HG02981 (cell line): ENCODE measurements around the gene NRIP2.
"Not testable (repeated sequence)": the region's sequence is repeated elsewhere in the genome, so short reads cannot be mapped to it uniquely, and the experiment has no call there.

Experiments used
- ATAC-seq: cut with Tn5 transposase; IDR thresholded peaks from one replicate; pipeline ENCODE4 v1.9.1; 2021; ENCODE audit warnings: mild to moderate bottlenecking, moderate library complexity; ENCODE audit not compliant: unreplicated experiment

Gene NRIP2

GRCh38 chr12:2834581-2835491 is at the start of gene NRIP2:
TSS of gene NRIP2 (minus strand) at chr12:2835035. CDS start at chr12:2834983, 52 bp downstream.
- no peak for ATAC-seq

GRCh38 chr12:2879853-2880252 is 45.0 kb upstream of the NRIP2 start:
- ATAC-seq, result no peak

GRCh38 chr12:2877953-2878732 is 43.3 kb upstream of the NRIP2 start:
- ATAC-seq, result no peak

- ATAC-seq, result peak; percentile 71
Measured at GRCh38 chr12:2877047-2877952, 42.5 kb upstream of the NRIP2 start, which contains the start of the genes FOXM1 and RHNO1. TSS of gene FOXM1 (minus strand) at chr12:2877174. CDS start at chr12:2874478, 2,696 bp downstream. TSS of gene RHNO1 (plus strand) at chr12:2877223. CDS start at chr12:2885367, 8,144 bp downstream.

- ATAC-seq, result peak; percentile 32
Measured at GRCh38 chr12:2876431-2877046, 41.7 kb upstream of the NRIP2 start.

GRCh38 chr12:2868986-2869632 is 34.3 kb upstream of the NRIP2 start:
- not testable (repeated sequence) for ATAC-seq

- no peak for ATAC-seq
Measured at GRCh38 chr12:2864198-2864597, 29.4 kb upstream of the NRIP2 start.

GRCh38 chr12:2863402-2863801 is 28.6 kb upstream of the NRIP2 start:
- ATAC-seq, result not testable (repeated sequence)

GRCh38 chr12:2862876-2863275 is 28.0 kb upstream of the NRIP2 start:
- ATAC-seq, result no peak

- no peak for ATAC-seq
Measured at GRCh38 chr12:2860170-2860569, 25.3 kb upstream of the NRIP2 start.

- ATAC-seq, result no peak
Measured at GRCh38 chr12:2858944-2859421, 24.1 kb upstream of the NRIP2 start.

GRCh38 chr12:2858334-2858733 is 23.5 kb upstream of the NRIP2 start:
- no peak for ATAC-seq

GRCh38 chr12:2857576-2857975 is 22.7 kb upstream of the NRIP2 start:
- no peak for ATAC-seq

GRCh38 chr12:2857021-2857431 is 22.2 kb upstream of the NRIP2 start, which contains the start of gene TEX52:
TSS of gene TEX52 (minus strand) at chr12:2857039. CDS start at chr12:2857026, 13 bp downstream.
- no peak for ATAC-seq

GRCh38 chr12:2856051-2856450 is 21.2 kb upstream of the NRIP2 start:
- no peak for ATAC-seq

GRCh38 chr12:2855546-2855945 is 20.7 kb upstream of the NRIP2 start:
- no peak for ATAC-seq

GRCh38 chr12:2854669-2855453 is 20.0 kb upstream of the NRIP2 start:
- ATAC-seq, result no peak

- no peak for ATAC-seq
Measured at GRCh38 chr12:2853626-2854025, 18.8 kb upstream of the NRIP2 start.

GRCh38 chr12:2851931-2852330 is 17.1 kb upstream of the NRIP2 start:
- no peak for ATAC-seq
